Activated CD4-positive, CD25-positive, alpha-beta regulatory T cell (primary cell): Measurements from ENCODE around the gene NAA60.

Experiments
- DNase-seq, 4 experiments: peaks; one replicate each; lab custom pipeline; 2025; lab: John Stamatoyannopoulos, UW

NAA60 gene

GRCh38 chr16:3443108-3444031, at the start of gene NAA60, which contains the start of gene ZNF597:
NAA60 (plus strand) TSS chr16:3443680; CDS start chr16:3476228, 32,548 bp downstream.
ZNF597 (minus strand) TSS chr16:3443504; CDS start chr16:3443153, 351 bp downstream.
- peak; percentile 31 to 61 (median 46) for DNase-seq

DNA sequence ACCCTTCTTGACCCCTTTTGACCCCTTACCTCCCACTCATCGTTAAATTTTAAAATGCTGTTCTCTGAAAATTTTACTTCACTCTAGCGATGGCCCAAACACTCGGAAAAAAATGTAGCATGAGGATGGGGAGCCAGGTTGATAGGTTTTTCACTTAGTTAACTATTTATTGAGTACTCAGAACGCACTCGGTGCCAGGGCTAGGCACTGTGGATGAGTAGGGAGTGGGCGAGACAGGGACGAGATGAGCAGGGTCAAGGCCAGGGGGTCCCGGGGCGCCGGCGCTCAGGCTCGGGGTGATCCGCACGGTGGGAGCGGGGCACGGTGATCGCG, 43.1 kb upstream of the NAA60 start:
- DNase-seq, result no peak

DNA sequence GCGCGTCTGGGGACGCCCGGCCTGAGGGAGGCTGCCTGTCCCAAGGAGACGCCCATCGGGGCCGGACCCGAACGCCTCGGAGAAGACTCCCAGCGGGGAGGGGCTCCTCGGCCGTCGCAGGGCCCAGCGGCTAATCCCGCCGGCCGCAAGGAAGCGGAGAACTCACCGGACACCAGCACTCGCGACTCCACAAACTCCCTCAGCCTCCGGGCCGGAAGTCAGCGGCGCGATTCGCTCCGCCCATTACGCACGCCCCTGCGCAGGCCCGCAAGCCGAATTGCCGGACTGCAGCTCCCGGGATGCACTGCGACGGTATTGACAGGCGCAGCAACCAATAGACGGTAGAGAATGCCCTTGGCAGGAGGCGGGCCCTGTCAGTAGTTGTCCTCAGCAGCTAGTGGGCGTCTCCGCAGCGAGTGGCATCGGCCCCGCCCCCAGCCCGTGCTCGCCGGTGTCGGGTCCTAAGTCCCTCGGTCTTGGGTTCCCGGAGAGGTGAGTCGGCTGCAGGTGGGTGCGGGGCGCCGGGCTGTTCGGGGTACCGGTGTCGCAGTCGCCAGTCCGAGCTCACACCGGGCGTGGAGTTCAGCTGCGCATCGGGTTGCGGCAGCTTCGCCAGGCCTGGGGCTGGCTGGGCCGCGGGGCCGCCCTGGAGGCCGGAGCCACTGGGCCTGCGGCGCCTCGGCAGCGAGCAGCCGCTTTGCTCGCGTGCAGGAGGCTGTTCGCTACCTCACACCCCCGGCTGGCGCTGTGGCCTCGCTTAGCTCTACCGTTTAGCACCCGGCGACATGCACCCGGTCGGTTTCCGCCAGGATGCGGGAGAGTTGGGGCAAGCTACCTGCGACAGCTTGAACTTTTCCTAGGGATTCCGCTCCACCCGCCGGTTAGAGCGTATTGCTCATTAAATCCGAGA, 42.4 kb upstream of the NAA60 start, which contains the start of the genes ZNF174 and ZSCAN32:
ZNF174 (plus strand) TSS at position 437 of the 910 bp plus-strand sequence. CDS start 790 bp downstream, outside the sequence.
ZSCAN32 (minus strand) TSS at position 226 of the 910 bp plus-strand sequence. CDS start 3,447 bp downstream, outside the sequence.
- DNase-seq, result peak; percentile 91 to 98 (median 96)

GRCh38 chr16:3401719-3402397, 41.6 kb upstream of the NAA60 start:
- no peak for DNase-seq

- DNase-seq, result no peak
These were observed 34.8 kb upstream of the NAA60 start for GRCh38 chr16:3408561-3409197.

- DNase-seq, result no peak
These were observed 29.6 kb upstream of the NAA60 start for GRCh38 chr16:3413730-3414379.

- DNase-seq, result peak; percentile 12 to 37 (median 22)
These were observed 11.7 kb upstream of the NAA60 start for GRCh38 chr16:3431779-3432219.

DNA sequence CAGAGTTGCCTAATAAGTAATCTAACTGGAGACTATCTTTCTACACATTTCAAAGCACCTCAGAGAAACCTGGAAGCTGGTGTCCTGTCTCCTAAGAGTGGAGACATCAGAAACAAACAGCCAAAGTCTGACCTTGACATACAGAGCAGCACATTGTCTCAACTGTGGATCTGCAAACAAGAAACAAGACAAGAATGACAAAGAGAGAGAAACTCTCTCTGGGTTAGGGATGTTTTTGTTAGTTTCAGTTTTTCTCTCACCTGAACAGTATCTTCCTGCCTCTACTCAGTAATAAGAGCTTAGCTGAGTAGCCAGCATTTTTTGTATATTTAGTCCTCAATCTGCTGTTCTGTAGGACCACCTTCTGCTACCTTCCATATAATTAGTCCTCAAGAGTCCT, 9.1 kb upstream of the NAA60 start:
- no peak for DNase-seq

DNA sequence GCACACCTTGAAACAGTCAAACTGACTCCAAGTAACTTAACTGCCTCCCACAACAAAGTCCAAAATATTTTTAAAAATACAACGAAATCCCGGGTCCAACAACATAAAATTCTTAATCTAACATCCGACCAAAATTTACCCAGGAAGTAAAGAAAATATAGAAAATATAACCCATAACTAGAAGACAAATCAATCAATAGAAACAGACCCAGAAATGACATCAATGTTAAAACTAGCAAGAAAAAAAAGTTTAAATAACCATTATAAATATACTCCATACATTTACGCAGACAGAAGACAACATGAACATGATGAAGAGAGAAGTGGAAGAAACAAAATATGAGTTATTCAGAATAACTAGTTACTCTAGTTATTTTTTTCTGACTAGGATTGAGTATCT, 3.8 kb upstream of the NAA60 start:
- no peak for DNase-seq

GRCh38 chr16:3444032-3444388, 530 bp downstream of the NAA60 start:
- DNase-seq, result no peak

- DNase-seq, result no peak
These were observed 10.6 kb downstream of the NAA60 start for GRCh38 chr16:3454093-3454492.

DNA sequence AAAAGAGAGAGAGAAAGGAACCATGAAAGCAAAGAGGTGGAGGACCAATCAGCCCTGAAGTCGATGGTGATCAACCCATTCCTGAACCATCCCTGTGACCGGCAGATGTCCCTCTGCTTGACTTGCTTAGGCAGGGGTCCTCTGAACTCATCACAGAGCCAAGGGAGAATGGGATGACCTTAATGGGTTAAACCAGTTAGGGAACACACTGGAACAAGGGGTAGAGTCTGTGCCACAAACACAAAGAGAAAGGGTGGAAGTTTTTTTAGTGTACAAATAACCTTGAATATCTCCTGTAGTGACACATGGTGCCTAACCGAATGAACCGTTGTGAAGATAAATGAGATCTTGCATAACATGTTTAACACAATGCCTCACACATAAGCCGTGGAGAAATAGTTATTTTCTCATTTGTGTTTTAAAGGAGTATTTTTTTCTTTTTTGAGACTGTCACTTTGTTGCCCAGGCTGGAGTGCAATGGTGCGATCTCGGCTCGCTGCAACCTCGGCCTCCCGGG, 11.2 kb downstream of the NAA60 start:
- DNase-seq, result no peak

DNA sequence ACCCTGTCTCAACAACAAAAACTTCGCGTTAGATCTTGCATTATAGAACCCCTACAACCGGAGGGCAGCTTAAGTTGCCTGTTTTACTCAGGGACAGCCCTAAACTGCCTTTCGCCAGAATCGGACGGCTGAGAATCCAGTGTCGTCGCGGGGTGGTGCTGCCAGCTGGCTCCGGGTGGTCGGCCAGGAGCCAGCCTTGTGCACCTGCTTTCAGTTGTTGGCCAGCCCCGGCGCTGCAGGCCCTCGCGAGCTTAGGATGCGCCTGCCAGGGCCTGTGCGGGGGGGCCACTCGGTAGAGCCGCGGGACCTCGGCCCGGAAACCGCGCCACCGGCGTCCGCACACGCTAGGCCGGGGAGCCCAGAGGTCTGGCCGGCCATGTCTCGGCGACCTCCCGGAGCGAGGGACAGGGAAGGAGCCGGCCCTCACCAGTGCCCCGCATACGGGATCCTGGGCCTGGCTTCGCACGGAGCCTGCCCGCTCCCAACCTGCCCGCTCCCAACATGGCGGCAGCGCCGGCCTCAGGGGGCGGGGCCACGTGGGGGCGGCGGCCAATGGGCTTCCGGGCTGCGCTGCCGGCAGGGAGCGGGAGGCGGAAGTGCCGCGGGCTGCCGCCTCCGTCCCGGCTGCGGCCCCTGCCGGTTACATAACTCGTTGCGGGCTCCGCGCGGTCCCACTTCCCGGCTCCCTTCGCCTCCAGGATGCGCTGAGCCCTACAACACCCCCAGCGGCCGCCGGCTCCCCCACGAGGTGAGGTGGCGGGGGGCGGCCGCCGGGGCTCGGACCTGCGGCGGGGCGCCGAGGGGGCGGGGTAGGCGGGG, 14.2 kb downstream of the NAA60 start:
- peak; percentile 65 to 92 (median 80) for DNase-seq

- no peak for DNase-seq
These were observed 14.9 kb downstream of the NAA60 start for GRCh38 chr16:3458278-3458851.

DNA sequence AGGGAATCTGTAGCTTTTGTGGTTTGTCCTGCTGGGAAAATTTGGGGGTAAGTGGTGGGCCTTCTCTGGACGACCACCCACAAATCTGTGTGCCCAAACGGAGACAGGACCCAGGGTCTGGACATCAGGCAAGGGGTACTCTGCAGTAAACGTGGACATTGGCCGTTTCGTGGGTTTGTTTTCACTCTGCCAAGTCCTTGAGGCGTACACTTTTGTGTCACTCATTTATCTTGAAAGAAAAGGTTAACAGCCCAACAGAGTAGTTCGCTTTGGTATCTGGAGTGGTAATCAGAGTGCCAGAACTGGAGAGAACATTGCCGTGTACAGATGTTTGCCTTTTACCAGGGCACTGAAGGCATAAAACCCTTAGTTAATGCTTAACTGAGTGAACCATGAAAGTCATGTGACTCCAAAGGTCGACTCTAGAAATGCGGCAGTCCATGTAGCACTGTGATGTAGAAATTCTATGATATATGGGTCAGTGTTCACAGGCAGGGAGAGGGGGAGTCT, 15.4 kb downstream of the NAA60 start:
- DNase-seq, result no peak

- DNase-seq, result no peak
These were observed 16.1 kb downstream of the NAA60 start for GRCh38 chr16:3459401-3460090.

DNA sequence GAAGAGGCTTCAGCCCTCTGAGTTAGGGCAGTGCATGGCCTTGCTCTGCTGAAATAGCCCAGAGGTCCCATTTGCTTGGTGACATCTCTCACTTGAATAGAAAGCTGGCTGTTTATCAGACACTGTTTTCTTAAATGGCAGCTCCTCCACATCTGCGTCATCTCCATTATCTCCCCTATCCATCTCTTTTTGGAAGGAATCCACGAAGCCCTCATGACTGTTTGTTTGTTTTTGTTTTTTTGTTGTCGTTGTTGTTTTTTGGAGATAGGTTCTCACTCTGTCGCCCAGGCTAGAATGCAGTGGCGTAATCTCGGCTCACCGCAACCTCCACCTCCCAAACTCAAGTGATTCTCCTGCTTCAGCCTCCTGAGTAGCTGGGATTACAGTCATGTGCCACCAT, 16.6 kb downstream of the NAA60 start:
- no peak for DNase-seq

- DNase-seq, result no peak
These were observed 17.1 kb downstream of the NAA60 start for GRCh38 chr16:3460585-3460984.
